ENCODE data around the gene FADS3.

GRCh38 chr11:61873588-61874376 is 17.6 kb downstream of the FADS3 start:
- TF ChIP-seq, protein P1, sequence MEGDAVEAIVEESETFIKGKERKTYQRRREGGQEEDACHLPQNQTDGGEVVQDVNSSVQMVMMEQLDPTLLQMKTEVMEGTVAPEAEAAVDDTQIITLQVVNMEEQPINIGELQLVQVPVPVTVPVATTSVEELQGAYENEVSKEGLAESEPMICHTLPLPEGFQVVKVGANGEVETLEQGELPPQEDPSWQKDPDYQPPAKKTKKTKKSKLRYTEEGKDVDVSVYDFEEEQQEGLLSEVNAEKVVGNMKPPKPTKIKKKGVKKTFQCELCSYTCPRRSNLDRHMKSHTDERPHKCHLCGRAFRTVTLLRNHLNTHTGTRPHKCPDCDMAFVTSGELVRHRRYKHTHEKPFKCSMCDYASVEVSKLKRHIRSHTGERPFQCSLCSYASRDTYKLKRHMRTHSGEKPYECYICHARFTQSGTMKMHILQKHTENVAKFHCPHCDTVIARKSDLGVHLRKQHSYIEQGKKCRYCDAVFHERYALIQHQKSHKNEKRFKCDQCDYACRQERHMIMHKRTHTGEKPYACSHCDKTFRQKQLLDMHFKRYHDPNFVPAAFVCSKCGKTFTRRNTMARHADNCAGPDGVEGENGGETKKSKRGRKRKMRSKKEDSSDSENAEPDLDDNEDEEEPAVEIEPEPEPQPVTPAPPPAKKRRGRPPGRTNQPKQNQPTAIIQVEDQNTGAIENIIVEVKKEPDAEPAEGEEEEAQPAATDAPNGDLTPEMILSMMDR (IDR thresholded peaks at IDR 0.05; ENCODE audit: borderline replicate concordance, extremely low read depth, low read length, poor library complexity, severe bottlenecking) = no peak
- TF ChIP-seq EZH2 (IDR thresholded peaks at IDR 0.05; ENCODE audit: borderline replicate concordance, low read depth, low read length, severe bottlenecking) = no peak
